ENCODE measurements around the gene HDGFL1.

GRCh38 chr6:22613051-22613450 is 43.7 kb downstream of the HDGFL1 start:
- TF ChIP-seq CTCF (IDR thresholded peaks at IDR 0.05; ENCODE audit: poor library complexity, severe bottlenecking) = no peak
- no peak for TF ChIP-seq RAD21 (conservative IDR thresholded peaks at IDR 0.05)
- no peak for TF ChIP-seq EZH2 (IDR thresholded peaks at IDR 0.05; ENCODE audit: borderline replicate concordance, insufficient read depth, low read length, poor library complexity, severe bottlenecking)
- no peak for TF ChIP-seq POLR2AphosphoS5 (IDR thresholded peaks at IDR 0.05)
- no peak for TF ChIP-seq REST (IDR thresholded peaks at IDR 0.05; ENCODE audit: borderline replicate concordance)
- TF ChIP-seq EP300 (conservative IDR thresholded peaks at IDR 0.05; ENCODE audit: poor library complexity, severe bottlenecking) = no peak
